ENCODE results near the gene EAF1. TPM values are rescaled to one million over a fixed set of nuclear protein-coding genes. Genes with fewer than 3 reads are reported as not detected.

The EAF1 gene
- total and polyA plus RNA-seq, 2 of the 8 experiments (the other 6 are each of a cell fraction or from before 2014, with no cell fraction given): 13.9 to 26.8 TPM

GRCh38 chr3:15449489-15450224 is 22.3 kb downstream of the EAF1 start:
- no peak for FAIRE-seq
- H4K5ac ChIP-seq (ENCODE audit: insufficient read length, low read depth, low read length): no peak overlapping the region

More at GRCh38 chr3:15449489-15450224, 22.3 kb downstream of the EAF1 start:
- Histone ChIP-seq H2BK15ac (ENCODE audit: low read length) (no peak overlapping the region), H3K4me3 (ENCODE audit: extremely low read depth in 1 of 4, insufficient read depth in 2 of 4, low read depth in 3 of 4, low read length in 4 of 4) (no peak overlapping the region), H3K4ac (replicated peaks; ENCODE audit: insufficient read length, low read depth, low read length) (no peak overlapping the region), H2AK5ac (ENCODE audit: low read depth, low read length) (no peak overlapping the region), H3K79me1 (ENCODE audit: low read depth, low read length) (no peaks in the 10 kb centered on the region), H3K27ac (ENCODE audit: low read depth, low read length) (no peak overlapping the region), H3K23ac (ENCODE audit: insufficient read length) (no peak overlapping the region), H3K9ac (replicated peaks in 1 of 4; ENCODE audit: extremely low read depth in 1 of 4, low read depth in 3 of 4, low read length in 3 of 4) (no peak overlapping the region), H3K18ac (ENCODE audit: extremely low read depth, low read length) (no peak overlapping the region), H3K79me2 (ENCODE audit: control insufficient read depth in 1 of 2, insufficient read depth in 2 of 2, low read length in 2 of 2) (no peaks in the 10 kb centered on the region), H2BK120ac (replicated peaks; ENCODE audit: low read depth, low read length) (no peak overlapping the region), H3K4me2 (ENCODE audit: insufficient read depth in 1 of 2, low read depth in 2 of 2, low read length in 2 of 2) (no peak overlapping the region), H3K27me3 (replicated peaks in 1 of 4; ENCODE audit: control insufficient read depth in 3 of 4, extremely low read depth in 1 of 4, insufficient read depth in 3 of 4, low read length in 3 of 4) (no peaks in the 10 kb centered on the region), H4K91ac (replicated peaks; ENCODE audit: insufficient read length, low read length) (no peak overlapping the region), H4K8ac (ENCODE audit: extremely low read depth, insufficient read depth, low read length) (no peak overlapping the region), H3K9me3 (ENCODE audit: insufficient read depth in 2 of 2, low read depth in 1 of 2, low read length in 1 of 2) (no peaks in the 10 kb centered on the region), H3K23me2 (ENCODE audit: low read depth, low read length) (no peaks in the 10 kb centered on the region), H2AFZ (ENCODE audit: low read length) (no peak overlapping the region), H2BK20ac (ENCODE audit: low read length) (no peak overlapping the region), H3K14ac (ENCODE audit: insufficient read length) (no peak overlapping the region), H3K56ac (replicated peaks; ENCODE audit: insufficient read length, low read depth, low read length) (no peak overlapping the region), H4K20me1 (replicated peaks in 1 of 2; ENCODE audit: control insufficient read depth in 1 of 2, insufficient read depth in 2 of 2, low read length in 2 of 2) (no peaks in the 10 kb centered on the region), H2BK12ac (ENCODE audit: low read depth, low read length) (no peak overlapping the region), H3K36me3 (ENCODE audit: control insufficient read depth in 2 of 4, insufficient read depth in 4 of 4, low read length in 3 of 4) (no peaks in the 10 kb centered on the region), H2BK5ac (ENCODE audit: low read depth, low read length) (no peak overlapping the region), H3K4me1 (replicated peaks in 1 of 4; ENCODE audit: control insufficient read depth in 3 of 4, insufficient read depth in 4 of 4, low read length in 3 of 4) (no peaks in the 10 kb centered on the region)
- WGBS, 2 experiments (ENCODE audit: extremely low coverage in 1 of 2, insufficient coverage in 1 of 2, insufficient read length in 1 of 2, insufficient replicate concordance in 2 of 2, low coverage in 1 of 2, low lambda C conversion rate in 2 of 2, missing lambda C conversion rate in 1 of 2): 97% methylated on average over 3 of the region's 3 CpGs; no CpG with 5 or more reads in 1 of the 2 experiments
- DNase-seq (ENCODE audit: low read depth in 1 of 2, low spot score in 2 of 2): no peak
- ChIA-PET CTCF (ENCODE audit: partially characterized antibody) (interaction anchor here (1.4 to 1.8 kb wide), 2 partner anchors 19 to 20 kb away, joined by 4 to 5 read pairs; no protein-coding TSS in a partner anchor), POLR2A (ENCODE audit: partially characterized antibody) (no interaction called here)
- no peak for TF ChIP-seq SP2 (IDR thresholded peaks at IDR 0.05; ENCODE audit: low read length)
- no peak for TF ChIP-seq POU5F1 (IDR thresholded peaks at IDR 0.05; ENCODE audit: low read depth, low read length)

All from H1 (cell line).